Measurements from ENCODE around the gene FAM149A. TPM values are rescaled to one million over a fixed set of nuclear protein-coding genes. Genes with fewer than 3 reads are reported as not detected.

The FAM149A gene
- total and polyA plus RNA-seq, 2 donors (not counting 3 experiments of a cell fraction or from before 2014, with no cell fraction given): 0.08 to 0.20 TPM

GRCh38 chr4:186105647-186106321, 1.3 kb downstream of the FAM149A start:
- no peak overlapping the region for H3K27ac ChIP-seq (ENCODE audit: insufficient read depth, low read depth, low read length)
- no peak overlapping the region for H2AFZ ChIP-seq (ENCODE audit: low read depth, low read length)
- no peaks in the 10 kb centered on the region for H4K20me1 ChIP-seq (replicated peaks; ENCODE audit: control insufficient read depth, extremely low read depth, insufficient read depth, low read length)
- H3K9me3 ChIP-seq (replicated peaks; ENCODE audit: control insufficient read depth, insufficient read depth, low read length): no peaks in the 10 kb centered on the region
- TF ChIP-seq MAX (IDR thresholded peaks at IDR 0.05; ENCODE audit: insufficient read depth, insufficient read length) (no peak), EZH2 (IDR thresholded peaks at IDR 0.05; ENCODE audit: borderline replicate concordance, low read depth, low read length, severe bottlenecking) (peak; percentile 5)
- H3K4me2 ChIP-seq (ENCODE audit: insufficient read depth, low read length): no peak overlapping the region
- CTCF ChIA-PET: interaction anchor here (1.5 kb wide), 1 partner anchor 32 kb away, joined by 9 read pairs; no protein-coding TSS in a partner anchor
- no peak overlapping the region for H3K4me3 ChIP-seq (replicated peaks in 1 of 3; ENCODE audit: insufficient read depth in 1 of 3, low read depth in 1 of 3, low read length in 3 of 3)
- no peaks in the 10 kb centered on the region for H3K9me1 ChIP-seq (replicated peaks; ENCODE audit: control insufficient read depth, extremely low read depth, insufficient read depth, low read length)
- no peaks in the 10 kb centered on the region for H3K36me3 ChIP-seq (ENCODE audit: control insufficient read depth in 2 of 2, extremely low read depth in 1 of 2, insufficient read depth in 2 of 2, low read length in 2 of 2)
- dilution Hi-C loops (cut with MboI; ENCODE audit: extremely low pct_ligation_motif_present, low sequenced_read_pairs) (no loop called here), intact Hi-C loops (cut with micrococcal nuclease) (no loop called here)
- no TSS peak for BruUV-seq (replicated peaks)
- FAIRE-seq: peak; percentile 55
- no peaks in the 10 kb centered on the region for H3K79me2 ChIP-seq (ENCODE audit: control insufficient read depth, insufficient read depth, low read length)
- DNase-seq (ENCODE audit: low read depth, low spot score): no peak
- peaks cover 28 to 33% of the 10 kb centered on the region in 2 experiments for H3K27me3 ChIP-seq (ENCODE audit: control insufficient read depth in 2 of 2, insufficient read depth in 2 of 2, low read length in 2 of 2)
- H3K4me1 ChIP-seq (ENCODE audit: control insufficient read depth, extremely low read depth, insufficient read depth, low read length): peaks cover 3% of the 10 kb centered on the region
- no peak overlapping the region for H3K9ac ChIP-seq (replicated peaks; ENCODE audit: extremely low read depth, insufficient read depth, low read length)
- POLR2A ChIA-PET: no interaction called here

GRCh38 chr4:186107947-186108346, 3.4 kb downstream of the FAM149A start:
- no peak overlapping the region for H3K4me2 ChIP-seq (ENCODE audit: insufficient read depth, low read length)
- no peaks in the 10 kb centered on the region for H3K9me1 ChIP-seq (replicated peaks; ENCODE audit: control insufficient read depth, extremely low read depth, insufficient read depth, low read length)
- TF ChIP-seq POLR2AphosphoS5 (IDR thresholded peaks at IDR 0.05; ENCODE audit: insufficient read depth, low read depth, low read length) (no peak), EZH2 (IDR thresholded peaks at IDR 0.05; ENCODE audit: borderline replicate concordance, low read depth, low read length, severe bottlenecking) (no peak), JUN (IDR thresholded peaks at IDR 0.05; ENCODE audit: borderline replicate concordance, insufficient read depth, insufficient read length, low read depth) (no peak), CTCF (IDR thresholded peaks at IDR 0.05; ENCODE audit: extremely low read depth in 1 of 2, insufficient read depth in 1 of 2, low read depth in 1 of 2, low read length in 2 of 2) (no peak), FOS (IDR thresholded peaks at IDR 0.05; ENCODE audit: borderline replicate concordance, insufficient read depth, low read length) (no peak), MYC (IDR thresholded peaks at IDR 0.05; ENCODE audit: low read depth, low read length) (no peak), MAX (IDR thresholded peaks at IDR 0.05; ENCODE audit: insufficient read depth, insufficient read length) (no peak), POLR2A (IDR thresholded peaks at IDR 0.05; ENCODE audit: low read depth, low read length) (no peak), GATA2 (IDR thresholded peaks at IDR 0.05; ENCODE audit: insufficient read depth, insufficient read length, low read depth, low read length) (no peak)
- dilution Hi-C loops (cut with MboI; ENCODE audit: extremely low pct_ligation_motif_present, low sequenced_read_pairs) (no loop called here), intact Hi-C loops (cut with micrococcal nuclease) (no loop called here)
- H3K27me3 ChIP-seq (ENCODE audit: control insufficient read depth in 2 of 2, insufficient read depth in 2 of 2, low read length in 2 of 2): peaks cover 27 to 32% of the 10 kb centered on the region in 2 experiments
- H3K4me1 ChIP-seq (ENCODE audit: control insufficient read depth, extremely low read depth, insufficient read depth, low read length): peaks cover 3% of the 10 kb centered on the region
- no peaks in the 10 kb centered on the region for H3K9me3 ChIP-seq (replicated peaks; ENCODE audit: control insufficient read depth, insufficient read depth, low read length)
- FAIRE-seq (no peak), DNase-seq (ENCODE audit: low read depth, low spot score) (no peak)
- no TSS peak for BruUV-seq (replicated peaks)
- no peaks in the 10 kb centered on the region for H4K20me1 ChIP-seq (replicated peaks; ENCODE audit: control insufficient read depth, extremely low read depth, insufficient read depth, low read length)
- no peak overlapping the region for H3K9ac ChIP-seq (replicated peaks; ENCODE audit: extremely low read depth, insufficient read depth, low read length)
- CTCF ChIA-PET: no interaction called here
- H2AFZ ChIP-seq (ENCODE audit: low read depth, low read length): no peak overlapping the region
- no peaks in the 10 kb centered on the region for H3K79me2 ChIP-seq (ENCODE audit: control insufficient read depth, insufficient read depth, low read length)
- no peak overlapping the region for H3K4me3 ChIP-seq (replicated peaks in 1 of 3; ENCODE audit: insufficient read depth in 1 of 3, low read depth in 1 of 3, low read length in 3 of 3)
- no peak overlapping the region for H3K27ac ChIP-seq (ENCODE audit: insufficient read depth, low read depth, low read length)
- POLR2A ChIA-PET: no interaction called here
- no peaks in the 10 kb centered on the region for H3K36me3 ChIP-seq (ENCODE audit: control insufficient read depth in 2 of 2, extremely low read depth in 1 of 2, insufficient read depth in 2 of 2, low read length in 2 of 2)

All from endothelial cell of umbilical vein (primary cell).